IgD-negative memory B cell (primary cell): ENCODE data around the gene PDSS2. TPM values are rescaled to one million over a fixed set of nuclear protein-coding genes. Genes with fewer than 3 reads are reported as not detected.
"Not testable (repeated sequence)": the region's sequence is repeated elsewhere in the genome, so short reads cannot be mapped to it uniquely, and the experiment has no call there.

Experiments
- H3K27ac Mint-ChIP-seq, 3 donors: one replicate each; pipeline ENCODE4 v1.8.0; 2020 to 2022; ENCODE audit warnings: mild to moderate bottlenecking in 3 of 3, mixed read lengths in 3 of 3, moderate library complexity in 1 of 3
- H3K27me3 Mint-ChIP-seq: one replicate; pipeline ENCODE4 v1.8.0; 2021; ENCODE audit warnings: mixed read lengths
- H3K36me3 Mint-ChIP-seq: one replicate; pipeline ENCODE4 v1.8.0; 2020; ENCODE audit warnings: mild to moderate bottlenecking, mixed read lengths
- H3K4me1 Mint-ChIP-seq, 3 donors: one replicate each; pipeline ENCODE4 v1.8.0; 2020 to 2022; ENCODE audit warnings: mixed read lengths in 3 of 3, mild to moderate bottlenecking in 1 of 3
- H3K4me3 Mint-ChIP-seq, 4 donors: one replicate each; pipeline ENCODE4 v1.8.0; 2020 to 2022; ENCODE audit warnings: mild to moderate bottlenecking in 4 of 4, mixed read lengths in 4 of 4, moderate library complexity in 3 of 4
- H3K9me3 Mint-ChIP-seq, 3 donors: one replicate each; pipeline ENCODE4 v1.8.0; 2020 to 2021; ENCODE audit warnings: mixed read lengths in 3 of 3, mild to moderate bottlenecking in 1 of 3
- polyA plus RNA-seq: library from polyadenylated mRNA; unstranded; fragments of 300-500 nt; fragmentation: Illumina TruSeq; gene quantifications from one replicate; pipeline ENCODE4 v1.2.3, GENCODE V29; 2021

The PDSS2 gene
- polyA plus RNA-seq, 1 donor from 2014 or later: 15.7 TPM

- H3K36me3 Mint-ChIP-seq, H3K9me3 Mint-ChIP-seq, H3K27ac Mint-ChIP-seq, H3K4me3 Mint-ChIP-seq, H3K27me3 Mint-ChIP-seq, H3K4me1 Mint-ChIP-seq: not testable (repeated sequence)
Observed at GRCh38 chr6:107280001-107280400, 179.4 kb downstream of the PDSS2 start.

GRCh38 chr6:107275330-107275865 is 184.0 kb downstream of the PDSS2 start:
- Mint-ChIP-seq H3K4me3 (no peak overlapping the region), H3K4me1 (no peaks in the 10 kb centered on the region), H3K27ac (no peak overlapping the region), H3K9me3 (no peaks in the 10 kb centered on the region), H3K36me3 (peaks cover 10% of the 10 kb centered on the region), H3K27me3 (no peaks in the 10 kb centered on the region)

GRCh38 chr6:107274288-107274687 is 185.1 kb downstream of the PDSS2 start:
- H3K27me3 Mint-ChIP-seq: no peaks in the 10 kb centered on the region
- H3K27ac Mint-ChIP-seq: no peak overlapping the region
- no peaks in the 10 kb centered on the region for H3K4me1 Mint-ChIP-seq
- H3K4me3 Mint-ChIP-seq: no peak overlapping the region
- peaks cover 12% of the 10 kb centered on the region for H3K36me3 Mint-ChIP-seq
- no peaks in the 10 kb centered on the region for H3K9me3 Mint-ChIP-seq

- Mint-ChIP-seq H3K27ac (no peak overlapping the region), H3K4me3 (no peak overlapping the region), H3K27me3 (no peaks in the 10 kb centered on the region), H3K36me3 (peaks cover 12% of the 10 kb centered on the region), H3K4me1 (peaks cover 0 to 1% (median under 1%) of the 10 kb centered on the region in 3 donors), H3K9me3 (no peaks in the 10 kb centered on the region)
Observed at GRCh38 chr6:107272246-107272645, 187.1 kb downstream of the PDSS2 start.

GRCh38 chr6:107271208-107271790 is 188.1 kb downstream of the PDSS2 start:
- Mint-ChIP-seq H3K36me3 (peaks cover 11% of the 10 kb centered on the region), H3K9me3 (no peaks in the 10 kb centered on the region), H3K27ac (no peak overlapping the region), H3K4me1 (peaks cover 5 to 11% (median 9%) of the 10 kb centered on the region in 3 donors), H3K4me3 (no peak overlapping the region), H3K27me3 (no peaks in the 10 kb centered on the region)

GRCh38 chr6:107267634-107268033 is 191.7 kb downstream of the PDSS2 start:
- Mint-ChIP-seq H3K27ac (no peak overlapping the region), H3K9me3 (no peaks in the 10 kb centered on the region), H3K36me3 (peaks cover 18% of the 10 kb centered on the region), H3K27me3 (no peaks in the 10 kb centered on the region), H3K4me1 (peaks cover 13 to 14% (median 14%) of the 10 kb centered on the region in 3 donors), H3K4me3 (no peak overlapping the region)

DNA sequence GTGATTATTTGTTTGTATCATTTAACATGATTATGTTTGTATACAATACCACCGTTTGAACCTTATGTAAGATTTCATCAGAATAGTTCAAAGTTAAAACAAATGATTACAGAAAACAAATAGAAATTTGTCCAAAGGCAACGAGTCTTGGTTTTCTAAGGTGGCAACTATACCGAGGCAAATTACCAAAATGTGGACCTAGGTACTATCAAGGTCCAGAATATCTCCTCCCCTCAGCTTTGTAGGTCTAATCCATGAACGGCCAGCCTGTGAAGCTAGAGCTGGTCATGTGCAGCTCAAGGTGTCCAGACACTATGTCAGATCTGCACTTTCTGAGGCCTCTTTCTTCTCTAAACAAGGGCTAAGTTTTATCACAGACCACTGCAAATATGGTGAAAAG is 192.4 kb downstream of the PDSS2 start:
- peak overlapping the region in 1 of 4 donors; percentile 63 for H3K4me3 Mint-ChIP-seq
- H3K4me1 Mint-ChIP-seq: peaks cover 13 to 15% (median 14%) of the 10 kb centered on the region in 3 donors
- H3K27ac Mint-ChIP-seq: no peak overlapping the region
- H3K9me3 Mint-ChIP-seq: no peaks in the 10 kb centered on the region
- H3K36me3 Mint-ChIP-seq: peaks cover 17% of the 10 kb centered on the region
- no peaks in the 10 kb centered on the region for H3K27me3 Mint-ChIP-seq

GRCh38 chr6:107266563-107266962 is 192.8 kb downstream of the PDSS2 start:
- Mint-ChIP-seq H3K36me3 (peaks cover 17% of the 10 kb centered on the region), H3K27me3 (no peaks in the 10 kb centered on the region), H3K27ac (peak overlapping the region in 1 of 3 donors; percentile 31), H3K9me3 (no peaks in the 10 kb centered on the region), H3K4me3 (peak overlapping the region in 1 of 4 donors; percentile 15), H3K4me1 (peaks cover 13 to 15% (median 14%) of the 10 kb centered on the region in 3 donors)

DNA sequence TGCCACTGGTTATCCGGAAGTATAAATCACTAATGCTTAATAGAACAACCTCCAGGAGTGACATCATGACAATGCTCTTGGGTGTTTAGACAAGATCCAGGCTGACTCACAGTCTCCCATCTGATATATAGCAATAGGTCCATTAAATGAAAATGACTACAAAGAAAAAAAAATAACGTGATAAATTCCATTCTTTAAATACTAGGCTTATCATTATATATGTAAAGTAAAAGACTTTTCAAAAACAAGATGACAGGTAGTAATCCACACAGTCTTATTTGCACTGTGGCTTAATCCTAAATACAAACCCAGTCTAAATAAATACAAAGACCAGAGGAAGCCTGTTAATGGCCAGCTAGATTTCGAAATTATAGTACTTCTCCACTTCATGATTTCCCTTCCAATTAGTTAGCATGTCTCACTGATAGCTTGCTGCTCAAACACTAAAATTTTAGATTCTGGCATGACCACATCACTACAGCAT is 195.0 kb downstream of the PDSS2 start:
- no peaks in the 10 kb centered on the region for H3K9me3 Mint-ChIP-seq
- H3K27ac Mint-ChIP-seq: no peak overlapping the region
- peaks cover 13 to 15% (median 14%) of the 10 kb centered on the region in 3 donors for H3K4me1 Mint-ChIP-seq

GRCh38 chr6:107259951-107260350 is 199.4 kb downstream of the PDSS2 start:
- Mint-ChIP-seq H3K4me1 (peaks cover 0 to 3% (median 1%) of the 10 kb centered on the region in 3 donors), H3K9me3 (no peaks in the 10 kb centered on the region), H3K27ac (no peak overlapping the region), H3K36me3 (peaks cover 9% of the 10 kb centered on the region), H3K27me3 (no peaks in the 10 kb centered on the region), H3K4me3 (no peak overlapping the region)

More for the DNA sequence above, 195.0 kb downstream of the PDSS2 start:
- H3K27me3 Mint-ChIP-seq: no peaks in the 10 kb centered on the region
- peaks cover 10% of the 10 kb centered on the region for H3K36me3 Mint-ChIP-seq
- peak overlapping the region in 1 of 4 donors; percentile 7 for H3K4me3 Mint-ChIP-seq

DNA sequence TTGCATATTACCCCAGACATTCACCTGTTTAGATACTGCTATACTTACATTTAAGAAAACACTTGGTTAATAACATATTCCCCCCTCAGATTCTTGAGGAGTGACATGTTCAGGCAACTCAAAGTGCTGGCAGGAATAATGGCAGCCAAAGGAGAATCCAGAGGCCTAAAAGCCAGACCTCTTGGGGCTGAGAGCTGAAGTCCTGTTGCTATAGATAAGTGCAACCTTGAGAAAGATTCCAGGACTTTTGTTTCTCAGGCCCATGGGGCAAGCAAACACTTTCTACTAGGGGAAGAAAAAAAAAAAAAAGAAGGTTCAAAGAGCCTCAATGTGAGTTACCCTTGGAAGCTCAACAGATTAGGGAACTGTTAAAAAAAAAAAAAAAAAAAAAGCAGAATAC is 211.2 kb downstream of the PDSS2 start:
- Mint-ChIP-seq H3K27me3 (no peaks in the 10 kb centered on the region), H3K4me3 (no peak overlapping the region), H3K27ac (no peak overlapping the region), H3K36me3 (peaks cover 3% of the 10 kb centered on the region), H3K9me3 (no peaks in the 10 kb centered on the region), H3K4me1 (peaks cover 2 to 6% (median 4%) of the 10 kb centered on the region in 3 donors)

- H3K27ac Mint-ChIP-seq: no peak overlapping the region
- peaks cover 2 to 6% (median 4%) of the 10 kb centered on the region in 3 donors for H3K4me1 Mint-ChIP-seq
- H3K27me3 Mint-ChIP-seq: no peaks in the 10 kb centered on the region
- H3K4me3 Mint-ChIP-seq: no peak overlapping the region
- peaks cover 3% of the 10 kb centered on the region for H3K36me3 Mint-ChIP-seq
- H3K9me3 Mint-ChIP-seq: no peaks in the 10 kb centered on the region
Observed at GRCh38 chr6:107246972-107247615, 212.3 kb downstream of the PDSS2 start.

GRCh38 chr6:107246249-107246971 is 213.0 kb downstream of the PDSS2 start:
- H3K4me1 Mint-ChIP-seq: peaks cover 2 to 6% (median 4%) of the 10 kb centered on the region in 3 donors
- no peaks in the 10 kb centered on the region for H3K9me3 Mint-ChIP-seq
- H3K4me3 Mint-ChIP-seq: no peak overlapping the region
- no peaks in the 10 kb centered on the region for H3K27me3 Mint-ChIP-seq
- H3K27ac Mint-ChIP-seq: no peak overlapping the region
- H3K36me3 Mint-ChIP-seq: peaks cover 6% of the 10 kb centered on the region

DNA sequence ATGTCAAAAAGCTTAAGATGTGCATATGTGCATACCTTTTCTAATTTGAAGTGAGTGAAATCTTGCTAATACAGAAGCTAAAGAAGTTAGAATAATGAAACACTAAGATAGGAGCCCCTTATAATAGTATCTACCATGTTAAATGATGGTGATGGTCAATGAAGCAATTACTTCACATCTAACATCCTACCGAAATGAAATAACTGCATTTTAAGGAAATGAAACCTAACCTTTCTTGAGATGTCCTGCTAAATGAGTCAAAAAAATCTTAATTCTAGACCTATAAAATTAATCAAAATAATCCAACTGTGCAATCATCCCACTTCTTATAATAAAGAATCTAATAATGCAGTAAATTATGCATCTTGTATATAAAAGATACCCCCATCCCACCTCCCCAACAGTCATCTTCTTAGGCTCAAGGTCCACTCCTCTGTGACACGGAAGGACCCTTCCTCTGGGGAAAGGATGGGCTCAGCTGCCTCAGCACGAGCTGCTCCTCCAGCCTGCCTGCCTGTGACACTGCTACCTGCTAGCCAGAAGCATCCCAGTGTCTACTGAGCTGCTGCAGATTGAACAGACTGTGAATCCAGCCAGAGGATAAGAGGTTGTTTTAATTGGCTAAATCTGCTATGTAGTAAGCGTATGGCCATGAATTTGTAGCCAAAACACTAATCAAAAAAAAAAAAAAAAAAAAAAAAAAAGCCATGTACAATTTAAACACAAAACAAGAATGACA is 214.5 kb downstream of the PDSS2 start:
- Mint-ChIP-seq H3K27ac (no peak overlapping the region), H3K4me3 (no peak overlapping the region), H3K9me3 (no peaks in the 10 kb centered on the region), H3K36me3 (peaks cover 6% of the 10 kb centered on the region), H3K27me3 (no peaks in the 10 kb centered on the region), H3K4me1 (peaks cover 2 to 6% (median 4%) of the 10 kb centered on the region in 3 donors)
